HG03196 (cell line): ENCODE data around the gene PLEKHG4B.
"Not testable (repeated sequence)": the region's sequence is repeated elsewhere in the genome, so short reads cannot be mapped to it uniquely, and the experiment has no call there.

Experiments
- ATAC-seq: cut with Tn5 transposase; IDR thresholded peaks from one replicate; pipeline ENCODE4 v1.9.1; 2021; ENCODE audit not compliant: unreplicated experiment

Gene PLEKHG4B

GRCh38 chr5:91556-92263 lies at the start of gene PLEKHG4B:
Gene PLEKHG4B, plus strand, starts transcription at chr5:92168. Its CDS starts 64 bp downstream, at chr5:92232.
- no peak for ATAC-seq

- no peak for ATAC-seq
Observed at GRCh38 chr5:42250-42649, 49.7 kb upstream of the PLEKHG4B start.

- no peak for ATAC-seq
Observed at GRCh38 chr5:48192-48591, 43.8 kb upstream of the PLEKHG4B start.

GRCh38 chr5:49530-49929 lies 42.4 kb upstream of the PLEKHG4B start:
- not testable (repeated sequence) for ATAC-seq

GRCh38 chr5:49953-50544 lies 41.9 kb upstream of the PLEKHG4B start:
- ATAC-seq: no peak

GRCh38 chr5:50724-51499 lies 41.1 kb upstream of the PLEKHG4B start:
- ATAC-seq: no peak

GRCh38 chr5:51500-51823 lies 40.5 kb upstream of the PLEKHG4B start:
- no peak for ATAC-seq

GRCh38 chr5:53381-54174 lies 38.4 kb upstream of the PLEKHG4B start:
- no peak for ATAC-seq

GRCh38 chr5:54175-54730 lies 37.7 kb upstream of the PLEKHG4B start:
- no peak for ATAC-seq

GRCh38 chr5:54876-55569 lies 36.9 kb upstream of the PLEKHG4B start:
- no peak for ATAC-seq

GRCh38 chr5:56561-57290 lies 35.2 kb upstream of the PLEKHG4B start:
- ATAC-seq: no peak

GRCh38 chr5:60250-60649 lies 31.7 kb upstream of the PLEKHG4B start:
- ATAC-seq: not testable (repeated sequence)

- no peak for ATAC-seq
Observed at GRCh38 chr5:70440-70839, 21.5 kb upstream of the PLEKHG4B start.

- not testable (repeated sequence) for ATAC-seq
Observed at GRCh38 chr5:72316-73180, 19.4 kb upstream of the PLEKHG4B start.

GRCh38 chr5:73181-73447 lies 18.9 kb upstream of the PLEKHG4B start:
- not testable (repeated sequence) for ATAC-seq

GRCh38 chr5:73768-74502 lies 18.0 kb upstream of the PLEKHG4B start:
- ATAC-seq: no peak

- no peak for ATAC-seq
Observed at GRCh38 chr5:74503-75109, 17.4 kb upstream of the PLEKHG4B start.
